ENCODE data around the gene RABEP1. TPM values are rescaled to one million over a fixed set of nuclear protein-coding genes. Genes with fewer than 3 reads are reported as not detected.

The RABEP1 gene
- total RNA-seq, 2 experiments from 2014 or later, result 27.4 to 31.8 TPM

DNA sequence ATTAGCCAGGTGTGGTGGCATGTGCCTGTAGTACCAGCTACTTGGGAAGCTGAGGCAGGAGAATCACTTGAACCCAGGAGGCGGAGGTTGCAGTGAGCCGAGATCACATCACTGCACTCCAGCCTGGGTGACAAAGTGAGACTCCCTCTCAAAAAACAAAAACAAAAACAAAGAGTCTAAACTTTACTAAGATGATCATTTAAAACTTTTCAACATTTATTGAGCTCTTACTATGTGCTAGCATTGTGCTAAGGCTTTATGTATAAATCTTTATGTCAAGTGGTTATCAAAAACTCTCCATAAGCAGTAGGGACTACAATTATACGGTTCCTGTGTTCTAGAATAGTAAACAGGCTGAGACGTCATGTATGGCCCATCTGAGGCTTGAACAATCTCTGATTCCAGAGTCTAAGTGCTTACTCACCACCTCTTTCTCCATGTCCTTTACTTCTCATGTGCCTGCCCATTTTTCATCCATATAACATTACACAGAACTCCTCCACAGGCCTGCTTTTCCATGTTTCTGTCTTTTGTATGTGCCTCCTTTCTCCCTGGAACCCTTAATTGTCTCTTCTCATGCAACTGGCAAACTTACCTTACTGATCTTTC lies 70.7 kb downstream of the RABEP1 start:
- H3K4me3 ChIP-seq (ENCODE audit: low read length), result no peak overlapping the region
- DNase-seq, result no peak
- Mint-ChIP-seq H3K27me3 (no peaks in the 10 kb centered on the region), H3K4me3 (no peak overlapping the region), H3K4me1 (ENCODE audit: low read depth) (no peaks in the 10 kb centered on the region), H3K9me3 (no peaks in the 10 kb centered on the region), H3K27ac (peak overlapping the region; percentile 0), H3K36me3 (ENCODE audit: low read depth) (peaks cover 88% of the 10 kb centered on the region)
- TF ChIP-seq, protein P1, sequence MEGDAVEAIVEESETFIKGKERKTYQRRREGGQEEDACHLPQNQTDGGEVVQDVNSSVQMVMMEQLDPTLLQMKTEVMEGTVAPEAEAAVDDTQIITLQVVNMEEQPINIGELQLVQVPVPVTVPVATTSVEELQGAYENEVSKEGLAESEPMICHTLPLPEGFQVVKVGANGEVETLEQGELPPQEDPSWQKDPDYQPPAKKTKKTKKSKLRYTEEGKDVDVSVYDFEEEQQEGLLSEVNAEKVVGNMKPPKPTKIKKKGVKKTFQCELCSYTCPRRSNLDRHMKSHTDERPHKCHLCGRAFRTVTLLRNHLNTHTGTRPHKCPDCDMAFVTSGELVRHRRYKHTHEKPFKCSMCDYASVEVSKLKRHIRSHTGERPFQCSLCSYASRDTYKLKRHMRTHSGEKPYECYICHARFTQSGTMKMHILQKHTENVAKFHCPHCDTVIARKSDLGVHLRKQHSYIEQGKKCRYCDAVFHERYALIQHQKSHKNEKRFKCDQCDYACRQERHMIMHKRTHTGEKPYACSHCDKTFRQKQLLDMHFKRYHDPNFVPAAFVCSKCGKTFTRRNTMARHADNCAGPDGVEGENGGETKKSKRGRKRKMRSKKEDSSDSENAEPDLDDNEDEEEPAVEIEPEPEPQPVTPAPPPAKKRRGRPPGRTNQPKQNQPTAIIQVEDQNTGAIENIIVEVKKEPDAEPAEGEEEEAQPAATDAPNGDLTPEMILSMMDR (IDR thresholded peaks at IDR 0.05), result no peak
- no peaks in the 10 kb centered on the region for H3K9me3 ChIP-seq (ENCODE audit: control insufficient read depth in 1 of 2, insufficient read depth in 1 of 2, low read length in 2 of 2)
- ATAC-seq (ENCODE audit: poor library complexity), result no peak
- H3K36me3 ChIP-seq (ENCODE audit: insufficient read depth, low read length), result peaks cover 79% of the 10 kb centered on the region
- POLR2A ChIA-PET, result no interaction called here
- H3K4me1 ChIP-seq (ENCODE audit: insufficient read depth, low read length), result no peaks in the 10 kb centered on the region
- intact Hi-C loops (cut with DNase I, micrococcal nuclease), result no loop called here
- CTCF ChIA-PET, result no interaction called here
- H3K27me3 ChIP-seq (ENCODE audit: control insufficient read depth in 1 of 2, insufficient read depth in 2 of 2, low read length in 2 of 2), result no peaks in the 10 kb centered on the region
- no peak overlapping the region for H3K27ac ChIP-seq (ENCODE audit: low read depth in 1 of 2, low read length in 2 of 2)

DNA sequence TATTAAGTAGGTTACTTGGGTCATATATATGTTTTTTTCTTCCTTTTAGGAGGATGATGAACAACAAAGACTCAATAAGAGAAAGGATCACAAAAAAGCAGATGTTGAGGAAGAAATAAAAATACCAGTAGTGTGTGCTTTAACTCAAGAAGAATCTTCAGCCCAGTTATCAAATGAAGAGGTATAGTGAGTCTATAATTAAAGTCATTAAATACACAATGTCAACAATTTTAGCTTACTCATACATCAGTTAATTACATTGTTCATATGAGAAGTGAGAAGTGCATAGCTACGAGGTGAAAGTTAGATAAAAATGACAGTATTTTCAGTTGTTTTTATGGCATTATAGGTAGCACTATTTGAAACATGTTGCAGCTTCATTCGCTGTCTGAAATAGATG lies 72.2 kb downstream of the RABEP1 start:
- intact Hi-C loops (cut with DNase I, micrococcal nuclease), result no loop called here
- ChIA-PET POLR2A (no interaction called here), CTCF (no interaction called here)
- Histone ChIP-seq H3K27ac (ENCODE audit: low read depth in 1 of 2, low read length in 2 of 2) (no peak overlapping the region), H3K4me1 (ENCODE audit: insufficient read depth, low read length) (no peaks in the 10 kb centered on the region), H3K4me3 (ENCODE audit: low read length) (no peak overlapping the region), H3K27me3 (ENCODE audit: control insufficient read depth in 1 of 2, insufficient read depth in 2 of 2, low read length in 2 of 2) (no peaks in the 10 kb centered on the region), H3K36me3 (ENCODE audit: insufficient read depth, low read length) (peaks cover 84% of the 10 kb centered on the region), H3K9me3 (ENCODE audit: control insufficient read depth in 1 of 2, insufficient read depth in 1 of 2, low read length in 2 of 2) (no peaks in the 10 kb centered on the region)
- Mint-ChIP-seq H3K4me3 (no peak overlapping the region), H3K36me3 (ENCODE audit: low read depth) (peaks cover 82% of the 10 kb centered on the region), H3K4me1 (ENCODE audit: low read depth) (no peaks in the 10 kb centered on the region), H3K27ac (no peak overlapping the region), H3K27me3 (no peaks in the 10 kb centered on the region), H3K9me3 (no peaks in the 10 kb centered on the region)
- ATAC-seq (ENCODE audit: poor library complexity) (no peak), DNase-seq (no peak)
- TF ChIP-seq, protein P1 (IDR thresholded peaks at IDR 0.05), result no peak

DNA sequence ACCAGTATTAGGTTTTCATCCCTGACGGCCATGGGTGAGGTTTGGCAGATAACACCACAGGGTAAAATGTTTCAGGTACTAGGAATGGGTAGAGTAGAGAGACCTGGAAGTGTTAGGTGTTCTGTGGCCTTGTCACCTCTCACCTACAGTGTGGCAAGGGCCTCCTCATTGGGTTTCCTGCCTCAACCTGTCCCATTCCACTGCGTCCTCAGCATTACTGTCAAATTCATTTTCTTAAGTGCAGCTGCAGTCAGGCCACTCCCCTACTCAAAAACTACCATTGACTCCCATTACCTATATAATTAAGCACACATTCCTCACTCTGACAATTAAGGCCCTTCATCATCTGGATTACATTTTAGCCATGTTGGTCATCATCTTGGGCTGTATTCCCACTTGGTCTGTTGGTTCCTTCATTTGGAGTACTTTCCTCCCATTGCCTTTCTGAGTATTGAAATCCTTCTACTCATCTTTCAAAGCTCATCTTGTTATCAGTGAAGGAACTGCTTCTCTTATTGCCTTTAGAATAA lies 72.9 kb downstream of the RABEP1 start:
- H3K4me1 Mint-ChIP-seq (ENCODE audit: low read depth), result no peaks in the 10 kb centered on the region
- peaks cover 82% of the 10 kb centered on the region for H3K36me3 Mint-ChIP-seq (ENCODE audit: low read depth)
- intact Hi-C loops (cut with DNase I, micrococcal nuclease), result no loop called here
- H3K27me3 ChIP-seq (ENCODE audit: control insufficient read depth in 1 of 2, insufficient read depth in 2 of 2, low read length in 2 of 2), result no peaks in the 10 kb centered on the region
- ChIA-PET CTCF (no interaction called here), POLR2A (no interaction called here)
- H3K27ac Mint-ChIP-seq, result no peak overlapping the region
- no peak overlapping the region for H3K4me3 Mint-ChIP-seq
- H3K4me1 ChIP-seq (ENCODE audit: insufficient read depth, low read length), result no peaks in the 10 kb centered on the region
- H3K4me3 ChIP-seq (ENCODE audit: low read length), result no peak overlapping the region
- H3K27ac ChIP-seq (ENCODE audit: low read depth in 1 of 2, low read length in 2 of 2), result no peak overlapping the region
- H3K27me3 Mint-ChIP-seq, result no peaks in the 10 kb centered on the region
- no peak for ATAC-seq (ENCODE audit: poor library complexity)
- no peaks in the 10 kb centered on the region for H3K9me3 ChIP-seq (ENCODE audit: control insufficient read depth in 1 of 2, insufficient read depth in 1 of 2, low read length in 2 of 2)
- DNase-seq, result no peak
- TF ChIP-seq, protein P1 (IDR thresholded peaks at IDR 0.05), result no peak
- H3K36me3 ChIP-seq (ENCODE audit: insufficient read depth, low read length), result peaks cover 86% of the 10 kb centered on the region
- no peaks in the 10 kb centered on the region for H3K9me3 Mint-ChIP-seq
